ENCODE data around the gene TUBA8.
"Not testable (repeated sequence)": the region's sequence is repeated elsewhere in the genome, so short reads cannot be mapped to it uniquely, and the experiment has no call there.

The TUBA8 gene

GRCh38 chr22:18121954-18122554 lies 11.4 kb downstream of the TUBA8 start:
- H3K27me3 Mint-ChIP-seq = no peaks in the 10 kb centered on the region
- peaks cover 10% of the 10 kb centered on the region for H3K36me3 Mint-ChIP-seq
- no peak overlapping the region for H3K27ac Mint-ChIP-seq
- H3K9me3 Mint-ChIP-seq (ENCODE audit: low read depth) = no peaks in the 10 kb centered on the region
- no peak overlapping the region for H3K4me3 Mint-ChIP-seq
- H3K4me1 Mint-ChIP-seq (ENCODE audit: low read depth) = peaks cover 7% of the 10 kb centered on the region

DNA sequence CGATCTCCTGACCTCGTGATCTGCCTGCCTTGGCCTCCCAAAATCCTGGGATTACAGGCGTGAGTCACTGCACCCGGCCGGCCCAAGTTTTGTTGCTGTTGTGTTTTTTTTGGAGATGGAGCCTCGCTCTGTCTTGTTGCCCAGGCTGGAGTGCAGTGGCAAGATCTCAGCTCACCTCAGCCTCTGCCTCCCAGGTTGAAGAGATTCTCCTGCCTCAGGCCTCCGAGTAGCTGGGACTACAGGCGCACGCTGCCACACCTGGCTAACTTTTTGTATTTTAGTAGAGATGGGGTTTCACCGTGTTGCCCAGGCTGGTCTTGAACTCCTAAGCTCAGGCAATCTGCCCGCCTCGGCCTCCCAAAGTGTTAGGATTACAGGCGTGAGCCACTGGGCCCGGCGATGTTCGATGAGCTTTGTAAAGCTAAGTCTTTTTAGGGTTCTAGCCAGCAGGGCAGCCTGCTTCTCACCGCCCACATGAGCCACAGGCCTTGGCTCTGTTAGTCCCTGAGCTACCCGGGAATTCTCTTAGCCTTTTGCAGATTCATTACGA lies 12.9 kb downstream of the TUBA8 start:
- H3K4me3 Mint-ChIP-seq; H3K9me3 Mint-ChIP-seq (ENCODE audit: low read depth); H3K4me1 Mint-ChIP-seq (ENCODE audit: low read depth); H3K27ac Mint-ChIP-seq; H3K36me3 Mint-ChIP-seq; H3K27me3 Mint-ChIP-seq: not testable (repeated sequence)

DNA sequence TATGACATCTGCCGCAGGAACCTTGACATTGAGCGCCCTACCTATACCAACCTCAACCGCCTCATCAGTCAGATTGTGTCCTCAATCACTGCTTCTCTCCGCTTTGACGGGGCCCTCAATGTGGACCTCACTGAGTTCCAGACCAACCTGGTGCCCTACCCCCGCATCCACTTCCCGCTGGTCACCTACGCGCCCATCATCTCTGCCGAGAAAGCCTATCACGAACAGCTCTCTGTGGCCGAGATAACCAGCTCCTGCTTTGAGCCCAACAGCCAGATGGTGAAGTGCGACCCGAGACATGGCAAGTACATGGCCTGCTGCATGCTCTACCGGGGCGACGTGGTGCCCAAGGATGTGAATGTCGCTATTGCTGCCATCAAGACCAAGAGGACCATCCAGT lies 16.0 kb downstream of the TUBA8 start:
- Mint-ChIP-seq H3K9me3 (ENCODE audit: low read depth) (no peaks in the 10 kb centered on the region), H3K27me3 (no peaks in the 10 kb centered on the region), H3K4me3 (no peak overlapping the region), H3K36me3 (peaks cover 13% of the 10 kb centered on the region), H3K4me1 (ENCODE audit: low read depth) (no peaks in the 10 kb centered on the region), H3K27ac (no peak overlapping the region)

DNA sequence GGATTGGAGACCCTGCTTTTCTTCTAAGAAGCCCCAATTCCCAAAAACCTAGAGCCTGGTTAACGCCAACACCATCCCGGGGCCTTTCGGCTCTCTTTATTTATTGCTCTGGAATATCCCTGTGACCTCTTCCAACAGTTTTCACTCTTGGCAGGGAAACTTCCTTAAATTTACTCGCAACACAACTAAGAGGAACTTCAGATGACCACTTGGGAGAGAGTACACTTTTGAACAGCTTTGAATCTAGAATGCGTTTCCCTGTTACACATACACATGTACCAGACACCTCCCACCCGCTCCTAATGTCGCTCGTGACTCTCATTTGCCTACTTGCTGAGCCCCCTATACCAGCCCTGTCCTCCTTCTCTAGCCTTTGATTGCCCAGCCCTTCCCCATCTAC lies 19.4 kb downstream of the TUBA8 start:
- Mint-ChIP-seq H3K4me1 (ENCODE audit: low read depth) (no peaks in the 10 kb centered on the region), H3K4me3 (no peak overlapping the region), H3K36me3 (peaks cover 13% of the 10 kb centered on the region), H3K27me3 (no peaks in the 10 kb centered on the region), H3K27ac (no peak overlapping the region), H3K9me3 (ENCODE audit: low read depth) (no peaks in the 10 kb centered on the region)

- Mint-ChIP-seq H3K36me3 (peaks cover 12% of the 10 kb centered on the region), H3K27ac (no peak overlapping the region), H3K4me3 (no peak overlapping the region), H3K9me3 (ENCODE audit: low read depth) (no peaks in the 10 kb centered on the region), H3K27me3 (no peaks in the 10 kb centered on the region), H3K4me1 (ENCODE audit: low read depth) (no peaks in the 10 kb centered on the region)
Observed at GRCh38 chr22:18130699-18131429, 20.3 kb downstream of the TUBA8 start.

GRCh38 chr22:18133452-18133851 lies 22.8 kb downstream of the TUBA8 start:
- Mint-ChIP-seq H3K27me3 (no peaks in the 10 kb centered on the region), H3K4me3 (no peak overlapping the region), H3K4me1 (ENCODE audit: low read depth) (no peaks in the 10 kb centered on the region), H3K9me3 (ENCODE audit: low read depth) (no peaks in the 10 kb centered on the region), H3K27ac (no peak overlapping the region), H3K36me3 (peaks cover 3% of the 10 kb centered on the region)

DNA sequence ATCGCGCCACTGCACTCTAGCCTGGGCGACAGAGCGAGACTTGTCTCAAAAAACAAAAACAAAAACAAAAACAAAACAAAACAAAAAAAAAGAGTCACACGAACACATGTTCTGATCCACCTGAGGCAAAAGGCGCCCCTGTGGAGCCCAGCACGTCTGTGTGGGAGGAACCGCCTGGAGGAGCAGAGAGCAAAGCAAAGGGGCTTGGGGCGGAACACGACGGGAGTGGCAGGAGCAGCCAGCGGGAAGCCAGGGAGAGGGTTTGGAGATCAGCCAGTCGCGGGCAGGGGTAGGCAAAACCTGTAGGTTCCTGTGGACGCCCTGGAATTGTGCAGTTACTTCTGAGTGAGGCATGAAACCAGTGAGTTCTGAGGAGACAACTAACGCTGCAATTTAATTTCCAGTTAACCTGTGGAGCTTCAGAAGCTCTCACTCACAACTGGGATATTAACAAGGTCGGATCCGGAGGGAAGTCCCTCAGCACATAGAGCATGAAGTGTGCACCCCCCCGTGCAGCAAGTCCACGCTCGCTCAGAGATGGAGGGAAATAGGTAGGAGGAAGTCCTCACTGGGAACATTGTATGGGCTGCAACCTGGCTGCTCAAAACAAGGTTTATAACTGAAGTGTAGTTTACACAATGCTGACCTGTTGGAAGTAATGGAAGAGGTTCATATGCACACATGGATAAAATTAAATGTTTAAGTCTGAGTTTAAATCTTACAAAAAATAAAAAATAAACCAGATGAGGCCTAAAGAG lies 26.1 kb downstream of the TUBA8 start:
- no peaks in the 10 kb centered on the region for H3K27me3 Mint-ChIP-seq
- no peak overlapping the region for H3K27ac Mint-ChIP-seq
- H3K36me3 Mint-ChIP-seq = peaks cover 2% of the 10 kb centered on the region
- H3K4me3 Mint-ChIP-seq = no peak overlapping the region
- H3K4me1 Mint-ChIP-seq (ENCODE audit: low read depth) = no peaks in the 10 kb centered on the region
- no peaks in the 10 kb centered on the region for H3K9me3 Mint-ChIP-seq (ENCODE audit: low read depth)

GRCh38 chr22:18141004-18141403 lies 30.4 kb downstream of the TUBA8 start:
- H3K27me3 Mint-ChIP-seq; H3K9me3 Mint-ChIP-seq (ENCODE audit: low read depth); H3K4me1 Mint-ChIP-seq (ENCODE audit: low read depth); H3K27ac Mint-ChIP-seq; H3K4me3 Mint-ChIP-seq; H3K36me3 Mint-ChIP-seq: not testable (repeated sequence)

DNA sequence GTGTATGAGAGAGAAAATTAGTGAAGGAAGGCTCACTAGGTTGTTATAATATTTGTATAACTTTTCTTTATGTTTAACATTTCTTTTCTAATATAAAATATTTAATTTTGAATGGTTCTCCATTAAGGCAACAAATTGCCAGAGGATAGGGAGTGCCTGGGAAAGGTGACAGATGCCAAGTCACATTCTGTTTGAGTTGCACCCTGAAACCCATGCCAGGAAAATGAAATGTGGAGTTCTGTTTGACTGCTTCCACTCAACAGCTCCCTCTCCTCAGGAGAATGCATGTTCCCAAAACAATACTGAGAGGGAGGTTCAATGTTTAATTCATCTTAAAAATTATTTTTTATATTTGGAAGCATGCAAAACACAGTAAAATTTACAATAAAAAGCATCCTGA lies 33.5 kb downstream of the TUBA8 start:
- H3K36me3 Mint-ChIP-seq = peaks cover 8% of the 10 kb centered on the region
- no peaks in the 10 kb centered on the region for H3K9me3 Mint-ChIP-seq (ENCODE audit: low read depth)
- H3K4me3 Mint-ChIP-seq = no peak overlapping the region
- no peak overlapping the region for H3K27ac Mint-ChIP-seq
- no peaks in the 10 kb centered on the region for H3K27me3 Mint-ChIP-seq
- H3K4me1 Mint-ChIP-seq (ENCODE audit: low read depth) = peaks cover 12% of the 10 kb centered on the region

DNA sequence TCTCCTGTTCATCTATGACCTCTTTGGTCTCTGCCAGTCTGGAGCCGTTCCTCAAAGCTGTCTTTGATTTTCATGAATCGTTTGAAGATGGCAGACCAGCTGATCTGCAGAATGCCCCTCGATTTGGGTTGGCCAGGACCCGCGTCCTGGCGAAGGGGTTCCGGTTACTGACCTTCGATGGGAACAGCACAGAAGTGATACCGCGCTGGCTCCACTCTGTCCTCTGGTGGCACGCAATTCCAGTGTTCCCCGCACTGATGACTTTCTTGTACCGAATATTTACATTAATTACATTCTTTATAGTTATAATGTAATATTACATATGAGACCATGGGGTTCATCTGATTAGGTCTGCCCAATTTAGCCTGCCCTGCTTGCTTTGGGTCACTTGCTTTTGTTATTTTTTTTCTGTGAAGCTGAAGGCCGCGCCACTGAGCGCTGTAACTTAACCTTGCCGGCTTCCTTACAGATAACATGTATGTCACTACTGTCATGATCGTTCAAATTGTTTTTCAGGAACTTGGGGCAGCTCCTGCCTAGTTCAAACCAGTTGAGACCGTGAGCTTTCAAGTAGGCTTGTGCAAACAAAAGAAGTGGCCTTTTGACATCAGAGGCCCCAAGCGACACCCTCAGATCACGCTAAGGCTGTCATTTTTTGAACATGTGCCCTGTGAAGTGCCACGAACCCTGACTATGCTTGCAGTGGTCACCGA lies 35.2 kb downstream of the TUBA8 start:
- Mint-ChIP-seq H3K4me1 (ENCODE audit: low read depth) (peaks cover 24% of the 10 kb centered on the region), H3K36me3 (peaks cover 8% of the 10 kb centered on the region), H3K27me3 (no peaks in the 10 kb centered on the region), H3K27ac (no peak overlapping the region), H3K4me3 (no peak overlapping the region), H3K9me3 (ENCODE audit: low read depth) (no peaks in the 10 kb centered on the region)

- no peak overlapping the region for H3K4me3 Mint-ChIP-seq
Observed at GRCh38 chr22:18146389-18146753, 35.8 kb downstream of the TUBA8 start.

DNA sequence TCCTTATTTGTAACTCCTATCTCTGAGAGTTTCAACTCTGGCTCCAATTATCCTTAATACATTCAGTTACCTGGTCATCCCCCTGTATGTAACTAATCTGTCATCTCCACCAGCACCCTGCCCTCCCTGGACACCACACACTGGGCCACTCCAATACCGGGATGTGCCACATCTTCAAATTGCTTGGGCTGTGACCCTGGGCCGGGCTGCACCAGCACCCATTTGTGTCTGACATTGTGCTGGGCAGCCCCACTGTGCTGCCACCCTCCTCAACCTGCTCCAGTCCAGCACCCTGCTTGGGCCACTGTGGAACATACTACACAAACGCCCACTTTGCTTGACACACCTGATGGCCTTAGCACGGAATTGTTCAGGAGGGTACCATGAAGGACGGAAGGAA lies 37.2 kb downstream of the TUBA8 start:
- peaks cover 42% of the 10 kb centered on the region for H3K4me1 Mint-ChIP-seq (ENCODE audit: low read depth)
- no peak overlapping the region for H3K4me3 Mint-ChIP-seq
- H3K36me3 Mint-ChIP-seq = peaks cover 2% of the 10 kb centered on the region
- no peak overlapping the region for H3K27ac Mint-ChIP-seq
- no peaks in the 10 kb centered on the region for H3K9me3 Mint-ChIP-seq (ENCODE audit: low read depth)
- no peaks in the 10 kb centered on the region for H3K27me3 Mint-ChIP-seq

More at GRCh38 chr22:18146389-18146753, 35.8 kb downstream of the TUBA8 start:
- H3K27ac Mint-ChIP-seq = no peak overlapping the region
- no peaks in the 10 kb centered on the region for H3K27me3 Mint-ChIP-seq
- peaks cover 6% of the 10 kb centered on the region for H3K36me3 Mint-ChIP-seq
- H3K4me1 Mint-ChIP-seq (ENCODE audit: low read depth) = peaks cover 29% of the 10 kb centered on the region
- no peaks in the 10 kb centered on the region for H3K9me3 Mint-ChIP-seq (ENCODE audit: low read depth)

DNA sequence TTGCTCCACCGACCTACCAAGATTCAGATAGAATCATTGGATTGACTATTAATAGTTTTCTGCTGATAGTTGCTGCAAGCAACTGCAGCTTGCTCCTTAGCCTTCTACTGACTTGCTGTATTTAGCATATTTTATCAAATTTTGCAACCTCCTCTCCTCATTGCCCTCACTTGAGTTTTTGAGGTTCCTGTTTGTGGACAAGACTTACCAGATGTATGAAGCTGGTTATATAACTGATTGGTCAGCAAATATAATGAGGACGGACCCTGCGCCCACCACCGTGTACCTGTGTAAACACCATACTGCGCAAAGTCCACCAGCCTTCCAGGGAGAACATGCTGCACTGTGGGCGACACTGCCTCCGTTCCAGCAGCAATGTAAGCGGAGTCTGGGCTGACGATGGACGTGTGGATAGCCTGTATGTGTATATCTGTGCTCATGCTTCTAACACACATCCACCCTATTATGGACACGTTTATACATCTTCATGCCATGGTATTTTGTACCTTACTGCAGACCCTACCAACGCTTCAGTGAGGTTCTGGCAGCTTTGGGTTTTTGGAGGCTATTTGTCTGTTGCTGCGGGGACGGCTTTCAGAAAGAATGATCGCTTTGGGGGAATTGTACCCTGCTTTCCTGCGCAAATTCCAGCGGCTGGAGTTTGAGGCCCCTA lies 37.8 kb downstream of the TUBA8 start:
- H3K27ac Mint-ChIP-seq = no peak overlapping the region
- H3K4me3 Mint-ChIP-seq = peak overlapping the region; percentile 87
- H3K27me3 Mint-ChIP-seq = no peaks in the 10 kb centered on the region
- peaks cover 2% of the 10 kb centered on the region for H3K36me3 Mint-ChIP-seq
- H3K4me1 Mint-ChIP-seq (ENCODE audit: low read depth) = peaks cover 44% of the 10 kb centered on the region
- no peaks in the 10 kb centered on the region for H3K9me3 Mint-ChIP-seq (ENCODE audit: low read depth)

DNA sequence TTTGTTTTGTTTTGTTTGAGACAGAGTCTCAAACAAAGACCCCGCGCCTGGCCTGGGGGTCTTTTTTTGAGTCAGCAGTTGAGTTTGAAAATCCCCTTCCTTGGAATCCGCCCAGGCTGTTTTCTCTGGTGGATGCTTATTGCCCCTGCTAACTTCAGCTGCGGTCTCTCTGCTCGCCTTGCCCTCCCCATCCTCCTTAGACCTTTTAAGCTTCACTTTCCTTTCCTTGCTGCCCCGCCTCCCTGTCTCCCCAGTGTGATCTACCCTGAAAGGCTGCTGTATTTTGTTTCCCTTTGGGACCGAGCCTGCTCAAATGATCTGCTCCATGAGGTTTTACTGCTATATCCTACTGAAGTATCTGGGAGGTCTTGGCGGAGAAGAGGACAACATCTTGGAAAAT lies 41.9 kb downstream of the TUBA8 start:
- H3K9me3 Mint-ChIP-seq (ENCODE audit: low read depth) = no peaks in the 10 kb centered on the region
- H3K4me3 Mint-ChIP-seq = peak overlapping the region; percentile 74
- H3K27me3 Mint-ChIP-seq = no peaks in the 10 kb centered on the region
- H3K27ac Mint-ChIP-seq = peak overlapping the region; percentile 77
- peaks cover 50% of the 10 kb centered on the region for H3K4me1 Mint-ChIP-seq (ENCODE audit: low read depth)
- peaks cover 2% of the 10 kb centered on the region for H3K36me3 Mint-ChIP-seq

Measured in activated naive CD8-positive, alpha-beta T cell (primary cell).